NCI-H146 (cell line): ENCODE results near the gene CNTNAP2.

Experiments
- DNase-seq: peaks from one replicate; lab custom pipeline; 2025; lab: John Stamatoyannopoulos, UW

Gene CNTNAP2

DNA sequence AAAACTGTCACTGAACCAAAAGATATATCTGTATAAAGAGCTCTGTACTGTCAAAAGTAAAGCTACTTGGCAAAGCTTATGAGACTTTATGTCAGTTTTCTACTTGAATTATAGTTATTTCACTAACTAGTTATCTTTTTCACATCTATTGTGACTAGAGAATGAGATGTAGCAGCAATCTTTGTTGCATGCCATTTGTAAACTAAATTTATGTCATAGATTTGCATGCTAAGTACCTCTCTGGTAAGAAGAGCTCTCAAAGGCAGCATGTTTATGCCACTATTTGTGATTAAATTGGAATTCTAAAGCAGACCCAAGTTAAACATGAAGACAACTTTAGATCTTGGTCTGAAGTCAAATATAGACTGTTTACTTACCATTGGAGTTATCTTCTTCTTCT is 300.6 kb downstream of the CNTNAP2 start:
- DNase-seq: no peak

DNA sequence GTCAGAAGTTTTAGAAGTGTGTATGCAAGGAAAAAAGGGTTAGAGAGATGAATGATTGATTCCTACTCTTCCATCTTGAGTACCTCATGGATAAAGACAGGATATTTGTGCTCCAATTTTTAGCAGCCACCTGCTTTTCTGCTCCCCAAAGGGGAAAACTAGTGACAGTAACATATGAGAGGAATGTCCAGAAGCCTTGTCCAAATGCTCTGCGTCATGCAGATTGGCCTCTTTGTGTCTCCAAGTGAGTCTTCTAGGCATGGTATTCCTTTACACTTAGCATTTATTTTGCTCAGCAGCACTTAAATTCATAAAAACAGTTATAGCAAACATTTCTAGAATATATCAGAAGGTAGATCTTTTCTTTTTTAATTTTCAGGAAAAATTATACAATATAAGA is 306.8 kb downstream of the CNTNAP2 start:
- no peak for DNase-seq

- no peak for DNase-seq
These were observed 307.5 kb downstream of the CNTNAP2 start for GRCh38 chr7:146424084-146424483.

DNA sequence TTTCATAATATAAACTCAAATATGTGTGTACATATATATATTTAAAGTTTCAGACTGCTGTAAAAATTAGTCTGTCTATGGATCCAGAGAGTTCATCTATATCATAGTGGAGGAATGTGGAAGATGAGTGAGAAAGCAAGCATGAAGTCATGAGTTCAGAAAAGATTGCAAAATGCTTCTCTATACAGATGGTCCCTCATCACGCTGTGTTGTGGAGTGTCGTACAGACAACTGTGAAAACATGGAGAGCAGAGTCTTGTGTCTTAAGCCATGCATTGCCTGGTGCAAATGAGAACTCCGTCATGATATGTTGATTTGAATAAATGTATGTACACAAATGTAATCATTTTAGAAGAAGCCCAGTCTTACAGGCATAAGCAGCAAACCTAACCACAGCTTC is 316.9 kb downstream of the CNTNAP2 start:
- DNase-seq: no peak

DNA sequence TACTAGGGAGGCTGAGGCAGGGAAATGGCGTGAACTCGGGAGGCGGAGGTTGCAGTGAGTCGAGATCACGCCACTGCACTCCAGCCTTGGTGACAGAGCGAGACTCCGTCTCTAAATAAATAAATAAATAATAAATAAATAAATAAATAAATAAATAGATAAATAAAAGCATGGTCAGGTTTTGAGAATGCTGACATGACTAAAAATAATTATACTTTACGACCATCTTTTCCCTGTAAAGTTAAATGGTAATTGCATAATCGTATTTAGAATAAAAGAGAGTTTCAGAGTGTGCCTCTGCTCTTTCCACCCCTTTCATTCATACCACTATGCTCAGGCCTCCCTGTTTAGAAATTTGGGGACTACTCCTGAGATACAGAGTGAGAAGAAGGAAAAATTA is 326.5 kb downstream of the CNTNAP2 start:
- no peak for DNase-seq

GRCh38 chr7:146449625-146450024 is 333.0 kb downstream of the CNTNAP2 start:
- no peak for DNase-seq

GRCh38 chr7:146455091-146455655 is 338.6 kb downstream of the CNTNAP2 start:
- DNase-seq: no peak

GRCh38 chr7:146479040-146479439 is 362.4 kb downstream of the CNTNAP2 start:
- DNase-seq: peak; percentile 18

- DNase-seq: no peak
These were observed 369.9 kb downstream of the CNTNAP2 start for GRCh38 chr7:146486519-146486918.

DNA sequence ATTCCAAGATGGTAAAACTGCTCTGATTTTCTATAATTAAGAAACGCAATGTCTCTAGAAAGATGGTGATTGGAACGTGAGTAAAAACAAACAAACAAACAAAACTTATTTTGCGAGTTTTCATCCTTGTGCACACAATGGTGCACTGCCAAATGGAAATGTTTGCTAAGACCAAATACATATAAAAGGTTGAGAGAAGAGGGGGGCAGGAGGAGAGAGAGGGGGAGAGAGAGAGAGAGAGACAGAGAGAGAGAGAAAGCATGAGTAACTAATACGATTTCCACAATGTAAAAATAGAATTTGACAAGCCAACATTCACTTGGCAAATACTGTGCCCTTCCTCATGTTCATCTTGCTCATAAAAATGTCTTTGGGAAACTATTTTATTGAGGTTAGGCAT is 375.4 kb downstream of the CNTNAP2 start:
- DNase-seq: no peak

GRCh38 chr7:146494952-146495596 is 378.5 kb downstream of the CNTNAP2 start:
- DNase-seq: no peak

- DNase-seq: no peak
These were observed 380.1 kb downstream of the CNTNAP2 start for GRCh38 chr7:146496657-146497056.

GRCh38 chr7:146499970-146500369 is 383.4 kb downstream of the CNTNAP2 start:
- DNase-seq: no peak

DNA sequence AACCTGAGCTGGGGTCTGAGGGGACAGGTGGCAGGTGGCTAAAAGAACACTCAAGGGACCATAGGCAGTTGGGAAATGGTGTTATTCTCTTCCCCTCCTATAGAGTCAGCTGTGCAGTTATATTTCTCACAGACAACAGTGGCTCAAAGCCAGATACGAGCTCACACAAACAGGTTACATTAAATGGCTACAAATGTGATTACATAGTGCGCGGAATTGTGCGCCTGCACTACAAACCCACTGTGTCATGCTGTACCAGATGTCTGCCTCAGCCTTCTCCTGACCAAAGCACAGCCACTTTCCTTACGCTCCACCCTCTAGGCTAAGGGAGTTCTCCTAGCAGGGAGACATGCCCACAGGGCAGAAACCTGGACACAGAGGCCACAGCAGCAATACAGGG is 387.2 kb downstream of the CNTNAP2 start:
- DNase-seq: no peak

GRCh38 chr7:146510088-146510680 is 393.6 kb downstream of the CNTNAP2 start:
- DNase-seq: no peak

GRCh38 chr7:146514304-146514703 is 397.7 kb downstream of the CNTNAP2 start:
- DNase-seq: no peak

DNA sequence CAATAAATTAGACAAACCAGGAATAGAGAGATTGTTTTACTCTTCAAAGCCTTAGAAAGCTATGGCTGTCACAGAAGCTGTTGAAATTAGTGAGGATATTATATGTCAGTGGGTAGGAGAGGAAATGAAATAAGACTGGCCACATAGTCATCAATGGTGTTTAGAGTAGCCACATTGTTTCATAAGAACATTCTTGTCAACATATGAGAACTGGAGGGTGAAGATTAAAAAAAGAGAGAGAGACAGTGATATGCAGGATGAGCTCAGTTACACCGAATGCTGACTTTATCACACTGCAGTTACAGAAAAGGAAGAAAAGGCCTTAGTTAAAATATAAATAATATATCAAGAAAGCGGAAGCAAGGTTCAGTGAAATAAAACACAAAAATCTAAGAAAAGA is 412.0 kb downstream of the CNTNAP2 start:
- no peak for DNase-seq

- no peak for DNase-seq
These were observed 423.2 kb downstream of the CNTNAP2 start for GRCh38 chr7:146539836-146540235.

DNA sequence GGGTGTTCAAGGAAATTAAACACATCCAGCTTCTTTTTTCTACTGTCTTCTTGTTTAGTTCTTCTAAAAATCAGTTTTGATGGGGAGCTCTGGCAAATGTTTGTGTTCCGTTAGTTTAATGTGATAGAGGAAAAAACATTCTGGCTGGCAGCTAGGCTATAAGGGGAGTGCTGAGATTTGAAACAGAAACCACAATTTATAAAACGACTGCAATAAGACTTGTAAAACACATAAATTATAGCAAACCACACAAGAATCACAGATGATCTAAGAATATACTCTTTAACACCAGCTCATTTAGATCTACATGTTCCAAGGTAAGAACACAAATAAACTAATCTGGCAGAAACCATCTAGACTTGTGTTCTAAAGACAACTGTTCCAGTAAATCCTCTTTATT is 425.5 kb downstream of the CNTNAP2 start:
- no peak for DNase-seq

GRCh38 chr7:146544748-146545147 is 428.1 kb downstream of the CNTNAP2 start:
- DNase-seq: no peak

DNA sequence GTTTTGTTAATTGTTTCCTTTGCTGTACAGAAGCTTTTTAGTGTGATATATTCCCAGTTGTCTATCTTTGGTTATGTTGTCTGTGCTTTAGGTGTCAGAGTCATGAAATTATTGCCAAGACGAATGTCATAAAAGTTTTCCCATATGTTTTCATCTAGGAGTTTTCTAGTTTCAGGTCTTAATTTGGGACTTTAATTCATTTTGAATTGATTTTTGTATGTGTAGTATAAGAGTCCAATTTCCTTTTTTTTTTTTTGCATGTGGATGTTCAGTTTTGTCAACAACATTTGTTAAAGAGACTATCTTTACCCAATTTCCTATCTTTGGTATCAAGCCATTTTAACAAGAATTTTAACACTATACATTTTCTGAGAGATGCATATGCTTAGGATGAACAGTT is 432.2 kb downstream of the CNTNAP2 start:
- DNase-seq: no peak

GRCh38 chr7:146554556-146554955 is 438.0 kb downstream of the CNTNAP2 start:
- peak; percentile 76 for DNase-seq

GRCh38 chr7:146557971-146558469 is 441.4 kb downstream of the CNTNAP2 start:
- DNase-seq: no peak

GRCh38 chr7:146565872-146566271 is 449.3 kb downstream of the CNTNAP2 start:
- no peak for DNase-seq
